ENCODE results near the gene TBATA.

DNA sequence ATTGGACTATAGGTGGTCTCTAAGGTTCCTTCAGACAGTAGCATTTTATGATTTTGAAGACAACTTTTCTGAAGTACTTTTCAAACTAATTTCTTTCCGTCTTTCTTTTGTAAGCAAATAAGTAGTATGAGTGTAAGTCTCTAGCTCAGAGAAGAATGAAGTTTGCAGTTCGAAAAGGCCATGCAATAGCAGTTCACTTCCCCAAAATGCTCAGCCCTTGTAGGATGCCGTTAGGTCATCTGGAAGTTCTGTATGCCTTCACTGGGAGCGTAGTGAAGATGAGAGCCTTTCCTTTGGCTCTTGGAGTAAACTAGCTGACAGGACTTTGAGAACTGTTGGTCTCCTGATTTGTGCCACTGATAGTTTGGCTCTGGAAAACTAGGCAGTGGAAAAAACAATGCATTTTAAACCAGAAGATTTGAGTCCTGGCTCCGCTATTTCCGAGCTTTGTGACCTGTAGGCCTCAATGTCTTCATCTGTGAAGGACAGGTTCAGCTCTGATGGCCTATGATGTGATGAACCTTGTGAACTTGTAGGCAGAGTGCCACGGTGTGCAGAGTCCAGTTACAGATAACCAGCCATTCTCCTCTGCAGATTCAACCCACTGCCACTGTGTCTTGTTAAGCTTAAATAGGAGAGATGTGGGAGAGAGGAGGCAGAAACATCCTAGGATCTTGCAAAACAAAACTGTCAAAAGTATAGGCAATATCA is 49.4 kb upstream of the TBATA start:
- TF ChIP-seq, protein P1, sequence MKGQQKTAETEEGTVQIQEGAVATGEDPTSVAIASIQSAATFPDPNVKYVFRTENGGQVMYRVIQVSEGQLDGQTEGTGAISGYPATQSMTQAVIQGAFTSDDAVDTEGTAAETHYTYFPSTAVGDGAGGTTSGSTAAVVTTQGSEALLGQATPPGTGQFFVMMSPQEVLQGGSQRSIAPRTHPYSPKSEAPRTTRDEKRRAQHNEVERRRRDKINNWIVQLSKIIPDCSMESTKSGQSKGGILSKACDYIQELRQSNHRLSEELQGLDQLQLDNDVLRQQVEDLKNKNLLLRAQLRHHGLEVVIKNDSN (IDR thresholded peaks at IDR 0.05; ENCODE audit: borderline replicate concordance, low read depth) = no peak
- TF ChIP-seq, protein P2, sequence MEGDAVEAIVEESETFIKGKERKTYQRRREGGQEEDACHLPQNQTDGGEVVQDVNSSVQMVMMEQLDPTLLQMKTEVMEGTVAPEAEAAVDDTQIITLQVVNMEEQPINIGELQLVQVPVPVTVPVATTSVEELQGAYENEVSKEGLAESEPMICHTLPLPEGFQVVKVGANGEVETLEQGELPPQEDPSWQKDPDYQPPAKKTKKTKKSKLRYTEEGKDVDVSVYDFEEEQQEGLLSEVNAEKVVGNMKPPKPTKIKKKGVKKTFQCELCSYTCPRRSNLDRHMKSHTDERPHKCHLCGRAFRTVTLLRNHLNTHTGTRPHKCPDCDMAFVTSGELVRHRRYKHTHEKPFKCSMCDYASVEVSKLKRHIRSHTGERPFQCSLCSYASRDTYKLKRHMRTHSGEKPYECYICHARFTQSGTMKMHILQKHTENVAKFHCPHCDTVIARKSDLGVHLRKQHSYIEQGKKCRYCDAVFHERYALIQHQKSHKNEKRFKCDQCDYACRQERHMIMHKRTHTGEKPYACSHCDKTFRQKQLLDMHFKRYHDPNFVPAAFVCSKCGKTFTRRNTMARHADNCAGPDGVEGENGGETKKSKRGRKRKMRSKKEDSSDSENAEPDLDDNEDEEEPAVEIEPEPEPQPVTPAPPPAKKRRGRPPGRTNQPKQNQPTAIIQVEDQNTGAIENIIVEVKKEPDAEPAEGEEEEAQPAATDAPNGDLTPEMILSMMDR (IDR thresholded peaks at IDR 0.05) = no peak
- no peak for TF ChIP-seq FOXJ3 (CRISPR knock-in tag; IDR thresholded peaks at IDR 0.05)
